Osteoblast (primary cell): ENCODE results near the gene THOC7. TPM values are rescaled to one million over a fixed set of nuclear protein-coding genes. Genes with fewer than 3 reads are reported as not detected.
A peak's percentile ranks its signal among the peaks of the same experiment; 100 is the strongest.

Source experiments
- DNase-seq: peaks from one replicate; pipeline ENCODE4 v3.0.0; 2011; ENCODE audit warnings: low spot score, mixed read lengths; ENCODE audit not compliant: insufficient read length; ENCODE audit errors: missing footprints
- H2AFZ ChIP-seq: 2 replicates; pipeline ENCODE4 v1.6.0; 2011; ENCODE audit warnings: mild to moderate bottlenecking, low read length
- H3K27ac ChIP-seq: 2 replicates; pipeline ENCODE4 v1.5.1; 2011; ENCODE audit warnings: mild to moderate bottlenecking, low read depth, low read length, moderate library complexity
- H3K27me3 ChIP-seq: 2 replicates; pipeline ENCODE4 v1.6.0; 2012; ENCODE audit warnings: mild to moderate bottlenecking, control low read depth, inconsistent platforms, low read length, moderate library complexity; ENCODE audit not compliant: insufficient read depth
- H3K36me3 ChIP-seq: 2 replicates; pipeline ENCODE4 v1.5.1; 2011; ENCODE audit warnings: mild to moderate bottlenecking, low read length, control low read depth, moderate library complexity; ENCODE audit not compliant: insufficient read depth
- H3K4me1 ChIP-seq: 2 replicates; pipeline ENCODE4 v1.5.1; 2011; ENCODE audit warnings: mild to moderate bottlenecking, low read length, control low read depth, moderate library complexity; ENCODE audit not compliant: insufficient read depth
- H3K4me2 ChIP-seq: 2 replicates; pipeline ENCODE4 v1.6.0; 2011; ENCODE audit warnings: mild to moderate bottlenecking, low read length; ENCODE audit not compliant: insufficient read depth
- H3K4me3 ChIP-seq: fragments of 200-600 bp; sonication (generic); 3 replicates; pipeline ENCODE4 v1.5.1; 2012; ENCODE audit warnings: mild to moderate bottlenecking, low read length, inconsistent platforms; ENCODE audit not compliant: insufficient read depth
- H3K79me2 ChIP-seq: 2 replicates; pipeline ENCODE4 v1.6.0; 2012; ENCODE audit warnings: mild to moderate bottlenecking, low read length, control low read depth, inconsistent platforms; ENCODE audit not compliant: insufficient read depth
- H3K9me3 ChIP-seq: 2 replicates; pipeline ENCODE4 v1.5.1; 2011; ENCODE audit warnings: low read depth, low read length, control low read depth
- H4K20me1 ChIP-seq: 2 replicates; pipeline ENCODE4 v1.6.0; 2012; ENCODE audit warnings: mild to moderate bottlenecking, low read length, control low read depth; ENCODE audit not compliant: insufficient read depth
- CTCF ChIP-seq: IDR thresholded peaks from 2 replicates; pipeline ENCODE4 v1.5.1; 2011; ENCODE audit warnings: mild to moderate bottlenecking, low read depth, low read length, moderate library complexity; ENCODE audit errors: extremely low read depth
- total RNA-seq: library from RNA; depleted of rRNA; stranded (reverse); fragments of >200 nt; gene quantifications from 2 replicates; pipeline ENCODE4 v1.2.3, GENCODE V29; 2012

THOC7 gene
- total RNA-seq, 1 donor, result 42.3 TPM

- no peak overlapping the region for H3K4me2 ChIP-seq
- TF ChIP-seq CTCF, result no peak
- no peaks in the 10 kb centered on the region for H3K27me3 ChIP-seq
- no peaks in the 10 kb centered on the region for H4K20me1 ChIP-seq
- no peaks in the 10 kb centered on the region for H3K4me1 ChIP-seq
- peak; percentile 3 for DNase-seq
- H2AFZ ChIP-seq, result no peak overlapping the region
- no peak overlapping the region for H3K27ac ChIP-seq
- H3K4me3 ChIP-seq, result no peak overlapping the region
- no peaks in the 10 kb centered on the region for H3K9me3 ChIP-seq
- H3K36me3 ChIP-seq, result no peaks in the 10 kb centered on the region
- H3K79me2 ChIP-seq, result no peaks in the 10 kb centered on the region
These were observed 46.4 kb downstream of the THOC7 start for GRCh38 chr3:63817225-63817624.

- Histone ChIP-seq H3K4me3 (no peak overlapping the region), H3K4me1 (no peaks in the 10 kb centered on the region), H3K9me3 (no peaks in the 10 kb centered on the region), H3K79me2 (no peaks in the 10 kb centered on the region), H3K36me3 (no peaks in the 10 kb centered on the region), H4K20me1 (no peaks in the 10 kb centered on the region), H3K27ac (no peak overlapping the region), H3K4me2 (no peak overlapping the region), H2AFZ (no peak overlapping the region), H3K27me3 (no peaks in the 10 kb centered on the region)
- TF ChIP-seq CTCF, result no peak
- DNase-seq, result no peak
These were observed 49.4 kb downstream of the THOC7 start for GRCh38 chr3:63814237-63814636.

DNA sequence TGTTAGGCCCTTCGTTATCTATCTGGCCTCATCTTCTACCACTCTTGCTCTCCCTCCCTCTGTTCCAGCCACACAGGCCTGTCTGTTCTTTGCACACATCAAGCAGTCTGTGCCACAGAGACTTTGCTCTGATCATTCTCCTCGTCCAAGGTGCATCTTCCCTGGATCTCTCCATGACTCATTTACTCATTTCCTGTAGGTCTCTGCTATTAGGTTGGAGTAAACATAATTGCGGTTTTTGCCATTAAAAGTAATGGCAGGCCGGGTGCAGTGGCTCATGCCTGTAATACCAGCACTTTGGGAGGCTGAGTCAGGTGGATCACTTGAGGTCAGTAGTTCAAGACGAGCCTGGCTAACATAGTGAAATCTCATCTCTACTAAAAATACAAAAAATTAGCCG is 54.0 kb downstream of the THOC7 start:
- no peaks in the 10 kb centered on the region for H4K20me1 ChIP-seq
- H3K27ac ChIP-seq, result no peak overlapping the region
- no peaks in the 10 kb centered on the region for H3K79me2 ChIP-seq
- no peak overlapping the region for H3K4me3 ChIP-seq
- no peaks in the 10 kb centered on the region for H3K27me3 ChIP-seq
- H3K4me2 ChIP-seq, result no peak overlapping the region
- H2AFZ ChIP-seq, result no peak overlapping the region
- H3K9me3 ChIP-seq, result no peaks in the 10 kb centered on the region
- TF ChIP-seq CTCF, result no peak
- H3K4me1 ChIP-seq, result no peaks in the 10 kb centered on the region
- no peak for DNase-seq
- H3K36me3 ChIP-seq, result no peaks in the 10 kb centered on the region

DNA sequence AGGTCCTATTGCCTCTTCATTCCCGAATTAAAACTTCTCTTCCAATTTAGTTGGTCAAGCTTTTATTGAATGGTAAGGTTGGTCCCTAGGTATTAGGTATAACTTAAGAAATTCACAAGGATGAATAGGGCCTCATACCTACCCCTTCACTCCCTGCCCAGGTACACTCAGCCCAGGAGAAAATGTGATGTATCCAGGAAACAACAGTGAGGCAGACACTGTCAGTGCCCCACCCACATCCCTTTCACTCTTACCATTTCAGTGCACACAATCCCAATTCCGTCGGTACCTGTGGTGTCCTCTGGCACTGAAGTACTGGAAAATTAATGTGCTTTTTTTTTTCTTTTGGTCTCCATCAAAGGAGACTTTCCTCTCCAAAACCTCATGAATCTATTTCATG is 55.0 kb downstream of the THOC7 start:
- Histone ChIP-seq H3K4me2 (no peak overlapping the region), H3K79me2 (no peaks in the 10 kb centered on the region), H3K27ac (no peak overlapping the region), H3K27me3 (no peaks in the 10 kb centered on the region), H3K9me3 (no peaks in the 10 kb centered on the region), H2AFZ (no peak overlapping the region), H3K36me3 (no peaks in the 10 kb centered on the region), H4K20me1 (no peaks in the 10 kb centered on the region), H3K4me1 (no peaks in the 10 kb centered on the region), H3K4me3 (no peak overlapping the region)
- DNase-seq, result peak; percentile 15
- TF ChIP-seq CTCF, result no peak
